SJSA1 (cell line): Measurements from ENCODE around the gene GRB2. TPM values are rescaled to one million over a fixed set of nuclear protein-coding genes. Genes with fewer than 3 reads are reported as not detected.

Experiments
- DNase-seq, 2 experiments: peaks; one replicate each; pipeline ENCODE4 v3.0.0-alpha.2; 2015 to 2020; ENCODE audit warnings: low spot score in 2 of 2, low read depth in 1 of 2
- H3K27ac ChIP-seq: fragments of 250-450 bp; sonication (Bioruptor Pico); 2 replicates; pipeline ENCODE4 v1.5.1; 2020; ENCODE audit warnings: mild to moderate bottlenecking, moderate library complexity
- H3K27me3 ChIP-seq: fragments of 250-450 bp; sonication (Bioruptor Pico); replicated peaks from 2 replicates; pipeline ENCODE4 v1.5.1; 2020; ENCODE audit warnings: mild to moderate bottlenecking, moderate library complexity
- H3K36me3 ChIP-seq: fragments of 250-450 bp; sonication (Bioruptor Pico); 2 replicates; pipeline ENCODE4 v1.5.1; 2020; ENCODE audit warnings: mild to moderate bottlenecking
- H3K4me1 ChIP-seq: fragments of 250-450 bp; sonication (Bioruptor Pico); replicated peaks from 2 replicates; pipeline ENCODE4 v1.6.1; 2021; ENCODE audit warnings: mild to moderate bottlenecking
- H3K4me3 ChIP-seq: fragments of 250-450 bp; sonication (Bioruptor Pico); 2 replicates; pipeline ENCODE4 v1.5.1; 2020; ENCODE audit warnings: mild to moderate bottlenecking
- H3K9me3 ChIP-seq: fragments of 250-450 bp; sonication (Bioruptor Pico); replicated peaks from 2 replicates; pipeline ENCODE4 v1.5.1; 2020; ENCODE audit warnings: mild to moderate bottlenecking
- total RNA-seq: library from RNA; depleted of rRNA; stranded (reverse); fragments of >200 nt; shearing (Covaris generic); gene quantifications from 2 replicates; pipeline ENCODE4 v1.2.3, GENCODE V29; 2014

Gene GRB2
- total RNA-seq, 1 experiment from 2014 or later = 200 TPM

GRCh38 chr17:75404731-75405364, 630 bp downstream of the GRB2 start:
- Histone ChIP-seq H3K36me3 (peaks cover 12% of the 10 kb centered on the region), H3K9me3 (no peaks in the 10 kb centered on the region), H3K4me1 (peaks cover 18% of the 10 kb centered on the region), H3K27ac (peak overlapping the region; percentile 59), H3K27me3 (peaks cover 3% of the 10 kb centered on the region; the same call in 1 of the 2 replicates), H3K4me3 (peak overlapping the region; percentile 98)
- peak; percentile 61 to 75 for DNase-seq

GRCh38 chr17:75404223-75404730, 1.2 kb downstream of the GRB2 start:
- H3K4me3 ChIP-seq = peak overlapping the region; percentile 98
- H3K9me3 ChIP-seq = no peaks in the 10 kb centered on the region
- peak; percentile 78 to 85 for DNase-seq
- peaks cover 18% of the 10 kb centered on the region for H3K4me1 ChIP-seq
- H3K27ac ChIP-seq = peak overlapping the region; percentile 25
- peaks cover 3% of the 10 kb centered on the region; the same call in 1 of the 2 replicates for H3K27me3 ChIP-seq
- H3K36me3 ChIP-seq = peaks cover 12% of the 10 kb centered on the region

GRCh38 chr17:75403131-75403530, 2.3 kb downstream of the GRB2 start:
- DNase-seq = no peak
- Histone ChIP-seq H3K9me3 (no peaks in the 10 kb centered on the region), H3K4me1 (peaks cover 18% of the 10 kb centered on the region), H3K27me3 (peaks cover under 1% of the 10 kb centered on the region; the same call in 1 of the 2 replicates), H3K4me3 (no peak overlapping the region), H3K36me3 (peaks cover 12% of the 10 kb centered on the region), H3K27ac (no peak overlapping the region)

DNA sequence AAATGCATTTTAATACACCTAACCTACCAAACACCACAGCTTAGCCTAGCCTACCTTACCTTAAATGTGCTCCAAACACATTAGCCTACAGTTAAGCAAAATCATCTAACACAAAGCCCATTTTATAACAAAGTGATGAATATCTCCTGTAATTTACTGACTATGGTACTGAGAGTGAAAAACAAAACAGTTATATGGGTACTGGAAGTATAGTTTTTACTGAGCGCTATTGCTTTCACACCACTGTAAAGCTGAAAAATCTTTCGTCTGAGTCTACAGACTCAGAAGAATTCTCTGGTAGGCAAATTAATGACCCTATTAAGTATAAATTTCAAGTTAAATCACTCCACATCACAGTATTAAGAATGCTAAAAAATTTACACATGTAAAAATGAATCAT, 3.5 kb downstream of the GRB2 start:
- DNase-seq = no peak
- Histone ChIP-seq H3K4me3 (no peak overlapping the region), H3K4me1 (peaks cover 18% of the 10 kb centered on the region), H3K27ac (no peak overlapping the region), H3K36me3 (peaks cover 12% of the 10 kb centered on the region), H3K27me3 (no peaks in the 10 kb centered on the region), H3K9me3 (no peaks in the 10 kb centered on the region)

- Histone ChIP-seq H3K4me3 (no peak overlapping the region), H3K27ac (no peak overlapping the region), H3K9me3 (no peaks in the 10 kb centered on the region), H3K4me1 (peaks cover 9% of the 10 kb centered on the region), H3K36me3 (peaks cover 14% of the 10 kb centered on the region), H3K27me3 (no peaks in the 10 kb centered on the region)
- DNase-seq = peak in 1 of 2 experiments; percentile 31
Observed at GRCh38 chr17:75400326-75400939, 5.0 kb downstream of the GRB2 start.

GRCh38 chr17:75398279-75398678, 7.2 kb downstream of the GRB2 start:
- no peak overlapping the region for H3K27ac ChIP-seq

GRCh38 chr17:75397217-75397616, 8.3 kb downstream of the GRB2 start:
- Histone ChIP-seq H3K36me3 (peaks cover 18% of the 10 kb centered on the region), H3K27ac (no peak overlapping the region), H3K9me3 (no peaks in the 10 kb centered on the region), H3K4me1 (peaks cover 24% of the 10 kb centered on the region), H3K4me3 (no peak overlapping the region), H3K27me3 (no peaks in the 10 kb centered on the region)
- DNase-seq = no peak

More at GRCh38 chr17:75398279-75398678, 7.2 kb downstream of the GRB2 start:
- Histone ChIP-seq H3K4me1 (peaks cover 16% of the 10 kb centered on the region), H3K27me3 (no peaks in the 10 kb centered on the region), H3K9me3 (no peaks in the 10 kb centered on the region), H3K36me3 (peaks cover 10% of the 10 kb centered on the region; the same call in 1 of the 2 replicates), H3K4me3 (no peak overlapping the region)
- no peak for DNase-seq

GRCh38 chr17:75396796-75397195, 8.7 kb downstream of the GRB2 start:
- Histone ChIP-seq H3K36me3 (peaks cover 23% of the 10 kb centered on the region), H3K4me1 (peaks cover 24% of the 10 kb centered on the region), H3K27ac (no peak overlapping the region), H3K4me3 (no peak overlapping the region), H3K27me3 (no peaks in the 10 kb centered on the region), H3K9me3 (no peaks in the 10 kb centered on the region)
- no peak for DNase-seq

DNA sequence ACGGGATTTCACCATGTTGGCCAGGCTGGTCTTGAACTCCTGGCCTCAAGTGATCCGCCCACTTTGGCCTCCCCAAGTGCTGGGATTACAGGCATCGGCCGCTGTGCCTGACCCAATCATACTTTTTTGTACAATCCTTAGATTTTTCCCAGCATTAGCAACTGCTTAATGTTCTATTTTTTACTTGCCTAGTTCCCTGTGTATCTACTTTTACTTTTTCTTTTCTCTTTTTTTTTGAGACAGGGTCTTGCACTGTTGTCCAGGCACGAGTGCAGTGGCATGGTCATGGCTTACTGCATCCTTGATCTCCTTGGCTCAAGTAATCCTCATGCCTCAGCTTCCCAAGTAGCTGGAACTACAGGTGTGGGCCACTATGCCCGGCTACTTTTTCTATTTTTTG, 9.5 kb downstream of the GRB2 start:
- peak in 1 of 2 experiments; percentile 11 for DNase-seq
- H3K27me3 ChIP-seq = no peaks in the 10 kb centered on the region
- H3K27ac ChIP-seq = no peak overlapping the region
- peaks cover 24% of the 10 kb centered on the region for H3K4me1 ChIP-seq
- no peaks in the 10 kb centered on the region for H3K9me3 ChIP-seq
- H3K4me3 ChIP-seq = no peak overlapping the region
- H3K36me3 ChIP-seq = peaks cover 25% of the 10 kb centered on the region

GRCh38 chr17:75394332-75394918, 11.1 kb downstream of the GRB2 start:
- H3K4me1 ChIP-seq = peaks cover 24% of the 10 kb centered on the region
- H3K4me3 ChIP-seq = peak overlapping the region; percentile 43
- no peak overlapping the region for H3K27ac ChIP-seq
- DNase-seq = peak in 1 of 2 experiments; percentile 33
- H3K27me3 ChIP-seq = no peaks in the 10 kb centered on the region
- H3K9me3 ChIP-seq = no peaks in the 10 kb centered on the region
- H3K36me3 ChIP-seq = peaks cover 31% of the 10 kb centered on the region

DNA sequence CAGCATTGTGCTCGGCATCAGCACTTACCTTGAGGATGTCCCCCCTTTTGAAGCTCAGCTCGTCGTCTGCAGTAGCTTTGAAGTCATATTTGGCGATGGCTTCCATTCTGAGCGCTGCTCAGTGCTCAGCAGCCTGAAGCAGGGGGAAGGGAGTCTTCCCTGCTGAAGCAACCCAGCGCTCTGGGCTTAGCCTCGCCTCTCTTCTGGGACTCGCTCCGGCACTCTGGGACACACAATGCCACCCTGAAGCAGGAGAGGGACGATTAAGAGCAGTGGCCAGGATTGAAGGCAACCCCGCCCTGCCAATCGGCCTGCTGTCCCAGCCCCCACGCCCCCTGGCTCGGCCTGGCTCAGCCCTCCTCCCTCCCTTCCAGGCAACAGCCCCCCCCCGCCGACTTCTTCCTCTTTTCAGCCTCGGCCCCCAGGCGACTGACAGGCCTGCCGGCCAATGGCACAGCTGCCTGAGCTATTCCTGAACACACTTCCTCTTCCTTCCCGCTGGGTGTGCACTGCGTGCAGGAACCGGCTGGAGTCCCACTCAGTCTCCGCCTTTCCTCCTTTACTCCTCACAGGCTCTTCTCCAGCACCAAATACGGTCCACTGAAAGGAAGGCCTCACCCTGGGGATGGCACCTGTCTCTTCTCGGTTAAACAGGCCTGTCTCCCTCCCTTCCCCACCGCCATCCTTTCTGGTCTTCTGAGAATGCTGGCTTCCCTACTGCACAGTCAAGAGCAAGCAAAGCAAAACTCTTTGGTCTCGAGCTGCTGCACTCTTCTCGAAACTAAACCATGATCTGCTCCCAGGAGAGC, 11.8 kb downstream of the GRB2 start:
- Histone ChIP-seq H3K4me3 (peak overlapping the region; percentile 43), H3K27me3 (no peaks in the 10 kb centered on the region)

GRCh38 chr17:75392559-75392958, 12.9 kb downstream of the GRB2 start:
- no peak for DNase-seq
- H3K9me3 ChIP-seq = no peaks in the 10 kb centered on the region
- no peaks in the 10 kb centered on the region for H3K27me3 ChIP-seq
- H3K4me3 ChIP-seq = no peak overlapping the region
- peaks cover 24% of the 10 kb centered on the region for H3K4me1 ChIP-seq
- H3K27ac ChIP-seq = no peak overlapping the region
- peaks cover 36% of the 10 kb centered on the region for H3K36me3 ChIP-seq

More for the DNA sequence above, 11.8 kb downstream of the GRB2 start:
- Histone ChIP-seq H3K36me3 (peaks cover 36% of the 10 kb centered on the region), H3K9me3 (no peaks in the 10 kb centered on the region), H3K27ac (no peak overlapping the region), H3K4me1 (peaks cover 24% of the 10 kb centered on the region)
- peak; percentile 97 to 100 for DNase-seq

- H3K36me3 ChIP-seq = peaks cover 43% of the 10 kb centered on the region
- H3K4me3 ChIP-seq = no peak overlapping the region
Observed at GRCh38 chr17:75390982-75391381, 14.5 kb downstream of the GRB2 start.

More at GRCh38 chr17:75390982-75391381, 14.5 kb downstream of the GRB2 start:
- Histone ChIP-seq H3K4me1 (peaks cover 24% of the 10 kb centered on the region), H3K27ac (no peak overlapping the region), H3K9me3 (no peaks in the 10 kb centered on the region), H3K27me3 (no peaks in the 10 kb centered on the region)
- DNase-seq = no peak
